ENCODE results near the gene MPV17L2. TPM values are rescaled to one million over a fixed set of nuclear protein-coding genes. Genes with fewer than 3 reads are reported as not detected.
"Not testable (repeated sequence)": the region's sequence is repeated elsewhere in the genome, so short reads cannot be mapped to it uniquely, and the experiment has no call there.

MPV17L2 gene
- total and polyA plus RNA-seq, 2 donors (not counting 3 experiments of a cell fraction or from before 2014, with no cell fraction given) = 13.8 to 27.6 TPM

- FAIRE-seq (no peak), DNase-seq (ENCODE audit: low read depth, low spot score) (peak; percentile 29)
- Histone ChIP-seq H3K4me1 (ENCODE audit: control insufficient read depth, extremely low read depth, insufficient read depth, low read length) (peaks cover 7% of the 10 kb centered on the region), H3K36me3 (ENCODE audit: control insufficient read depth in 2 of 2, extremely low read depth in 1 of 2, insufficient read depth in 2 of 2, low read length in 2 of 2) (no peaks in the 10 kb centered on the region), H3K9ac (replicated peaks; ENCODE audit: extremely low read depth, insufficient read depth, low read length) (no peak overlapping the region), H4K20me1 (replicated peaks; ENCODE audit: control insufficient read depth, extremely low read depth, insufficient read depth, low read length) (no peaks in the 10 kb centered on the region), H3K4me3 (replicated peaks in 1 of 3; ENCODE audit: insufficient read depth in 1 of 3, low read depth in 1 of 3, low read length in 3 of 3) (no peak overlapping the region), H3K4me2 (ENCODE audit: insufficient read depth, low read length) (no peak overlapping the region), H3K27me3 (ENCODE audit: control insufficient read depth in 2 of 2, insufficient read depth in 2 of 2, low read length in 2 of 2) (no peaks in the 10 kb centered on the region), H2AFZ (ENCODE audit: low read depth, low read length) (no peak overlapping the region), H3K9me3 (replicated peaks; ENCODE audit: control insufficient read depth, insufficient read depth, low read length) (no peaks in the 10 kb centered on the region), H3K79me2 (ENCODE audit: control insufficient read depth, insufficient read depth, low read length) (no peaks in the 10 kb centered on the region), H3K27ac (ENCODE audit: insufficient read depth, low read depth, low read length) (no peak overlapping the region), H3K9me1 (replicated peaks; ENCODE audit: control insufficient read depth, extremely low read depth, insufficient read depth, low read length) (no peaks in the 10 kb centered on the region)
- POLR2A ChIA-PET = interaction anchor here (1.3 kb wide), 1 partner anchor 73 kb away, joined by 3 read pairs; the partner anchor contains the start of gene JUND
- no peak for TF ChIP-seq MYC (IDR thresholded peaks at IDR 0.05; ENCODE audit: low read depth, low read length)
- peak; percentile 28 to 74 for TF ChIP-seq CTCF (IDR thresholded peaks at IDR 0.05; ENCODE audit: extremely low read depth in 1 of 2, insufficient read depth in 1 of 2, low read depth in 1 of 2, low read length in 2 of 2)
- dilution Hi-C loops (cut with MboI; ENCODE audit: extremely low pct_ligation_motif_present, low sequenced_read_pairs) = no loop called here
- intact Hi-C loops (cut with micrococcal nuclease) = loop anchor here (1.0 kb wide), 2 partner anchors 43 to 120 kb away; no protein-coding TSS in a partner anchor
- CTCF ChIA-PET = interaction anchor here (0.5 to 3.8 kb wide), 42 partner anchors 8 to 206 kb away, joined by 3 to 296 read pairs (median 5); partner anchors contain the start of genes GDF15, IQCN, JUND and LSM4
- no TSS peak for BruUV-seq (replicated peaks)
Measured at GRCh38 chr19:18208098-18208951, 15.3 kb downstream of the MPV17L2 start.

- POLR2A ChIA-PET; H3K9ac ChIP-seq (replicated peaks; ENCODE audit: extremely low read depth, insufficient read depth, low read length); dilution Hi-C loops (cut with MboI; ENCODE audit: extremely low pct_ligation_motif_present, low sequenced_read_pairs); FAIRE-seq; H4K20me1 ChIP-seq (replicated peaks; ENCODE audit: control insufficient read depth, extremely low read depth, insufficient read depth, low read length); H3K79me2 ChIP-seq (ENCODE audit: control insufficient read depth, insufficient read depth, low read length); H3K27ac ChIP-seq (ENCODE audit: insufficient read depth, low read depth, low read length); DNase-seq (ENCODE audit: low read depth, low spot score); H3K36me3 ChIP-seq (ENCODE audit: control insufficient read depth in 2 of 2, extremely low read depth in 1 of 2, insufficient read depth in 2 of 2, low read length in 2 of 2); H3K4me1 ChIP-seq (ENCODE audit: control insufficient read depth, extremely low read depth, insufficient read depth, low read length); H3K9me3 ChIP-seq (replicated peaks; ENCODE audit: control insufficient read depth, insufficient read depth, low read length); H3K4me2 ChIP-seq (ENCODE audit: insufficient read depth, low read length); intact Hi-C loops (cut with micrococcal nuclease); H3K4me3 ChIP-seq (replicated peaks in 1 of 3; ENCODE audit: insufficient read depth in 1 of 3, low read depth in 1 of 3, low read length in 3 of 3); BruUV-seq (replicated peaks); H2AFZ ChIP-seq (ENCODE audit: low read depth, low read length); H3K9me1 ChIP-seq (replicated peaks; ENCODE audit: control insufficient read depth, extremely low read depth, insufficient read depth, low read length); H3K27me3 ChIP-seq (ENCODE audit: control insufficient read depth in 2 of 2, insufficient read depth in 2 of 2, low read length in 2 of 2): not testable (repeated sequence)
- CTCF ChIA-PET = interaction anchor here (1.0 to 3.8 kb wide), 8 partner anchors 13 to 130 kb away, joined by 3 to 296 read pairs (median 6); partner anchors contain the start of gene PGPEP1
Measured at GRCh38 chr19:18209912-18210311, 16.9 kb downstream of the MPV17L2 start.
